K562 (cell line): ENCODE results near the gene HOXC10. TPM values are rescaled to one million over a fixed set of nuclear protein-coding genes. Genes with fewer than 3 reads are reported as not detected.
A peak's percentile ranks its signal among the peaks of the same experiment; 100 is the strongest.

Experiments
- DPF2 ChIP-seq: fragments of 450-650 bp; IDR thresholded peaks from 2 replicates; pipeline ENCODE4 v1.6.1; 2016
- FOXA3 ChIP-seq, 2 experiments: fragments of 450-650 bp in 1 of 2; sonication (generic) in 1 of 2; formaldehyde crosslinking; IDR thresholded peaks in 1 of 2; conservative IDR thresholded peaks in 1 of 2; 2 replicates each; pipeline versions ENCODE4 v1.4.0 to v1.8.0; 2020 to 2022; ENCODE audit warnings: mild to moderate bottlenecking in 2 of 2, missing genetic modification reagents in 1 of 2
- GABPA ChIP-seq: fragments of 200-800 bp; sonication (Bioruptor generic); conservative IDR thresholded peaks from 2 replicates; pipeline ENCODE4 v1.6.1; 2016; ENCODE audit warnings: low read depth, missing genetic modification characterization, missing compliant biosample characterization
- NR2C2 ChIP-seq, 2 experiments: fragments of 200-800 bp in 1 of 2; sonication (Bioruptor generic) in 1 of 2; sonication (generic) in 1 of 2; formaldehyde crosslinking in 1 of 2; IDR thresholded peaks; 2 replicates each; pipeline versions ENCODE4 v1.6.1 to v1.8.0; 2016 to 2022; ENCODE audit warnings: mild to moderate bottlenecking in 1 of 2, missing compliant biosample characterization in 1 of 2, missing genetic modification characterization in 1 of 2, missing genetic modification reagents in 1 of 2
- PML ChIP-seq: IDR thresholded peaks from 2 replicates; pipeline ENCODE4 v1.6.1; 2012; ENCODE audit warnings: low read length, inconsistent platforms
- ZNF12 ChIP-seq: sonication (generic); formaldehyde crosslinking; IDR thresholded peaks from 2 replicates; pipeline ENCODE4 v1.4.0; 2020; ENCODE audit warnings: mild to moderate bottlenecking, missing genetic modification reagents
- ZNF134 ChIP-seq: fragments of 250-450 bp; sonication (Bioruptor Pico); conservative IDR thresholded peaks from 2 replicates; pipeline ENCODE4 v1.4.0; 2020
- ZNF184 ChIP-seq: sonication (generic); formaldehyde crosslinking; IDR thresholded peaks from 2 replicates; pipeline ENCODE4 v1.5.0; 2020; ENCODE audit warnings: missing genetic modification reagents
- ZNF274 ChIP-seq: IDR thresholded peaks from 2 replicates; pipeline ENCODE4 v1.6.1; 2011; ENCODE audit warnings: low read depth, mild to moderate bottlenecking, low read length, moderate library complexity, borderline replicate concordance
- ZNF282 ChIP-seq: sonication (generic); formaldehyde crosslinking; IDR thresholded peaks from 2 replicates; pipeline ENCODE4 v1.8.1; 2023; ENCODE audit warnings: missing genetic modification reagents
- polyA plus RNA-seq, 8 experiments: library from polyadenylated mRNA; depleted of rRNA in 4 of 8; stranded (reverse) in 5 of 8; unstranded in 3 of 8; fragments of >200 nt; fragmentation: Nextera tagmentation in 2 of 8; fragmentation: Illumina TruSeq in 1 of 8; extraction: Ambion mirVana in 2 of 8; extraction: Trizol in 1 of 8; gene quantifications; 2 replicates each; pipeline versions ENCODE4 v1.2.1 to v1.2.3, GENCODE V29; 2011 to 2014; ENCODE audit warnings: inconsistent platforms in 1 of 8, missing spikeins in 1 of 8
- total RNA-seq, 7 experiments: library from RNA; depleted of rRNA in 6 of 7; stranded (reverse); fragments of >200 nt in 6 of 7; fragmentation: Illumina TruSeq in 2 of 7; extraction: Trizol in 2 of 7; gene quantifications; 2 replicates each; pipeline versions ENCODE4 v1.2.1 to v1.2.3, GENCODE V29; 2011 to 2021; ENCODE audit warnings: low replicate concordance in 1 of 7
- TF ChIP-seq, protein P1 (sequence below), 2 experiments: fragments of 450-650 bp; conservative IDR thresholded peaks; 2 replicates each; pipeline ENCODE4 v1.6.1; 2017; ENCODE audit warnings: mild to moderate bottlenecking in 2 of 2, moderate library complexity in 2 of 2
- TF ChIP-seq, protein P2 (sequence below): sonication (generic); formaldehyde crosslinking; IDR thresholded peaks from 2 replicates; pipeline ENCODE4 v1.9.0; 2022; ENCODE audit warnings: mild to moderate bottlenecking, missing genetic modification reagents
- TF ChIP-seq, protein P3 (sequence below): fragments of 450-650 bp; formaldehyde crosslinking; IDR thresholded peaks from 2 replicates; pipeline ENCODE4 v1.4.0; 2020; ENCODE audit warnings: mild to moderate bottlenecking, mixed read lengths
- TF ChIP-seq, protein P4 (sequence below): sonication (generic); formaldehyde crosslinking; IDR thresholded peaks from 2 replicates; pipeline ENCODE4 v1.8.1; 2023; ENCODE audit warnings: mild to moderate bottlenecking, missing genetic modification reagents, moderate library complexity
- TF ChIP-seq, protein P5 (sequence below): sonication (generic); formaldehyde crosslinking; IDR thresholded peaks from 2 replicates; pipeline ENCODE4 v1.4.0; 2020; ENCODE audit warnings: mild to moderate bottlenecking, missing genetic modification reagents

Gene HOXC10
- total and polyA plus RNA-seq, 9 of the 15 experiments (the other 6 are each of a cell fraction or from before 2014, with no cell fraction given): 0.13 to 0.77 (median 0.35) TPM; not detected in 2

DNA sequence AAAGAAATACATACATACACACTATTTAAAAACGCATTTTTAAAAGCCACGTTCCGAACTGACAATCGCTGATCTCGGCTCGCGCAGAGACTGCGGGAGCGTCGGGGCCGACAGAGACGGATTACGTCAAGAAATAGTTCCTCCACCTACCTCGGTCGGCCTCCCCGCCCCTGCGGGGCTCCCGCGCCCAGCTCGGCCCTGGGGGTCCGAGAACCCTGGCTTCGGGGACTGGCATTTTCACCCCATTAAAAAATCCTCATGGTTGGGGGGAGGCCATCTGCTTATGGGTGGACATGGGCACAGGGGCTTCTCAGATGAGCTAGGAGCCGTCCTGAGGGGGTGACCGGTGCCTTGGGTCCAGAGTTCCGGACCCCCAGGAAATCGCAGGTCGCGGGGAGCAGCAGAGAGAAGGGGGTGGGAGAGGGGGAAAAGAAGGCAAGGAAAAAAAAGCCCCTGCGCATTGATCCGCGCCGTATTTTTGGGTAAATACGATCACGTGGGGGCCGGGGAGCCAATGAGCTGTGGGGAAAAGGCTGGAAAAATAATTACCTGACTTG lies 14.7 kb downstream of the HOXC10 start (continued):
- TF ChIP-seq, protein P1, sequence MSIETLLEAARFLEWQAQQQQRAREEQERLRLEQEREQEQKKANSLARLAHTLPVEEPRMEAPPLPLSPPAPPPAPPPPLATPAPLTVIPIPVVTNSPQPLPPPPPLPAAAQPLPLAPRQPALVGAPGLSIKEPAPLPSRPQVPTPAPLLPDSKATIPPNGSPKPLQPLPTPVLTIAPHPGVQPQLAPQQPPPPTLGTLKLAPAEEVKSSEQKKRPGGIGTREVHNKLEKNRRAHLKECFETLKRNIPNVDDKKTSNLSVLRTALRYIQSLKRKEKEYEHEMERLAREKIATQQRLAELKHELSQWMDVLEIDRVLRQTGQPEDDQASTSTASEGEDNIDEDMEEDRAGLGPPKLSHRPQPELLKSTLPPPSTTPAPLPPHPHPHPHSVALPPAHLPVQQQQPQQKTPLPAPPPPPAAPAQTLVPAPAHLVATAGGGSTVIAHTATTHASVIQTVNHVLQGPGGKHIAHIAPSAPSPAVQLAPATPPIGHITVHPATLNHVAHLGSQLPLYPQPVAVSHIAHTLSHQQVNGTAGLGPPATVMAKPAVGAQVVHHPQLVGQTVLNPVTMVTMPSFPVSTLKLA (conservative IDR thresholded peaks at IDR 0.05): peak; percentile 84 to 85
- TF ChIP-seq, protein P2, sequence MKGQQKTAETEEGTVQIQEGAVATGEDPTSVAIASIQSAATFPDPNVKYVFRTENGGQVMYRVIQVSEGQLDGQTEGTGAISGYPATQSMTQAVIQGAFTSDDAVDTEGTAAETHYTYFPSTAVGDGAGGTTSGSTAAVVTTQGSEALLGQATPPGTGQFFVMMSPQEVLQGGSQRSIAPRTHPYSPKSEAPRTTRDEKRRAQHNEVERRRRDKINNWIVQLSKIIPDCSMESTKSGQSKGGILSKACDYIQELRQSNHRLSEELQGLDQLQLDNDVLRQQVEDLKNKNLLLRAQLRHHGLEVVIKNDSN: peak; percentile 96
- TF ChIP-seq, protein P3, sequence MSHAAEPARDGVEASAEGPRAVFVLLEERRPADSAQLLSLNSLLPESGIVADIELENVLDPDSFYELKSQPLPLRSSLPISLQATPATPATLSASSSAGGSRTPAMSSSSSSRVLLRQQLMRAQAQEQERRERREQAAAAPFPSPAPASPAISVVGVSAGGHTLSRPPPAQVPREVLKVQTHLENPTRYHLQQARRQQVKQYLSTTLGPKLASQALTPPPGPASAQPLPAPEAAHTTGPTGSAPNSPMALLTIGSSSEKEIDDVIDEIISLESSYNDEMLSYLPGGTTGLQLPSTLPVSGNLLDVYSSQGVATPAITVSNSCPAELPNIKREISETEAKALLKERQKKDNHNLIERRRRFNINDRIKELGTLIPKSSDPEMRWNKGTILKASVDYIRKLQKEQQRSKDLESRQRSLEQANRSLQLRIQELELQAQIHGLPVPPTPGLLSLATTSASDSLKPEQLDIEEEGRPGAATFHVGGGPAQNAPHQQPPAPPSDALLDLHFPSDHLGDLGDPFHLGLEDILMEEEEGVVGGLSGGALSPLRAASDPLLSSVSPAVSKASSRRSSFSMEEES (CRISPR knock-in tag): peak; percentile 80
- TF ChIP-seq DPF2 (peak; percentile 33; the same call in 1 of the 2 replicates), FOXA3 (CRISPR knock-in tag; conservative IDR thresholded peaks at IDR 0.05 in 1 of 2, IDR thresholded peaks at IDR 0.05 in 1 of 2) (peak; percentile 11 to 45; a peak in 1 of 4 replicates), ZNF12 (CRISPR knock-in tag) (no peak), PML (no peak), GABPA (tag) (no peak; the same call in 1 of the 2 replicates), NR2C2 (CRISPR knock-in tag; IDR thresholded peaks at IDR 0.05) (no peak), NR2C2 (tag; IDR thresholded peaks at IDR 0.05) (peak; percentile 9; the same call in 1 of the 2 replicates), ZNF274 (no peak), ZNF282 (CRISPR knock-in tag) (no peak), ZNF184 (no peak), ZNF134 (CRISPR knock-in tag) (no peak)
- TF ChIP-seq, protein P4, sequence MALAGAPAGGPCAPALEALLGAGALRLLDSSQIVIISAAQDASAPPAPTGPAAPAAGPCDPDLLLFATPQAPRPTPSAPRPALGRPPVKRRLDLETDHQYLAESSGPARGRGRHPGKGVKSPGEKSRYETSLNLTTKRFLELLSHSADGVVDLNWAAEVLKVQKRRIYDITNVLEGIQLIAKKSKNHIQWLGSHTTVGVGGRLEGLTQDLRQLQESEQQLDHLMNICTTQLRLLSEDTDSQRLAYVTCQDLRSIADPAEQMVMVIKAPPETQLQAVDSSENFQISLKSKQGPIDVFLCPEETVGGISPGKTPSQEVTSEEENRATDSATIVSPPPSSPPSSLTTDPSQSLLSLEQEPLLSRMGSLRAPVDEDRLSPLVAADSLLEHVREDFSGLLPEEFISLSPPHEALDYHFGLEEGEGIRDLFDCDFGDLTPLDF (CRISPR knock-in tag): no peak
- TF ChIP-seq, protein P5, sequence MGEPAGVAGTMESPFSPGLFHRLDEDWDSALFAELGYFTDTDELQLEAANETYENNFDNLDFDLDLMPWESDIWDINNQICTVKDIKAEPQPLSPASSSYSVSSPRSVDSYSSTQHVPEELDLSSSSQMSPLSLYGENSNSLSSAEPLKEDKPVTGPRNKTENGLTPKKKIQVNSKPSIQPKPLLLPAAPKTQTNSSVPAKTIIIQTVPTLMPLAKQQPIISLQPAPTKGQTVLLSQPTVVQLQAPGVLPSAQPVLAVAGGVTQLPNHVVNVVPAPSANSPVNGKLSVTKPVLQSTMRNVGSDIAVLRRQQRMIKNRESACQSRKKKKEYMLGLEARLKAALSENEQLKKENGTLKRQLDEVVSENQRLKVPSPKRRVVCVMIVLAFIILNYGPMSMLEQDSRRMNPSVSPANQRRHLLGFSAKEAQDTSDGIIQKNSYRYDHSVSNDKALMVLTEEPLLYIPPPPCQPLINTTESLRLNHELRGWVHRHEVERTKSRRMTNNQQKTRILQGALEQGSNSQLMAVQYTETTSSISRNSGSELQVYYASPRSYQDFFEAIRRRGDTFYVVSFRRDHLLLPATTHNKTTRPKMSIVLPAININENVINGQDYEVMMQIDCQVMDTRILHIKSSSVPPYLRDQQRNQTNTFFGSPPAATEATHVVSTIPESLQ (CRISPR knock-in tag): 0 out of 2 replicates have a peak, but pooled peaks have one; percentile 50
